ENCODE measurements around the gene IZUMO4.

IZUMO4 gene

GRCh38 chr19:2142173-2142829 is 45.6 kb downstream of the IZUMO4 start:
- in situ Hi-C loops (cut with MboI; ENCODE audit: low sequenced_read_pairs): no loop called here

GRCh38 chr19:2144190-2144589 is 47.5 kb downstream of the IZUMO4 start:
- in situ Hi-C loops (cut with MboI; ENCODE audit: low sequenced_read_pairs): no loop called here

GRCh38 chr19:2145831-2146241 is 49.1 kb downstream of the IZUMO4 start:
- in situ Hi-C loops (cut with MboI; ENCODE audit: low sequenced_read_pairs): no loop called here

- in situ Hi-C loops (cut with MboI; ENCODE audit: low sequenced_read_pairs): no loop called here
These were observed 51.9 kb downstream of the IZUMO4 start for GRCh38 chr19:2148482-2149135.

Measured in hTERT RPE-1 (cell line).